DMS 273 treated with DMSO at 0.1 percent for 48 hours (cell line): Measurements from ENCODE around the gene PSKH1.

Experiments
- DNase-seq: peaks from one replicate; lab custom pipeline; 2025; lab: John Stamatoyannopoulos, UW

The PSKH1 gene

GRCh38 chr16:67868290-67868689, 24.8 kb upstream of the PSKH1 start:
- no peak for DNase-seq

- DNase-seq: no peak
Measured at GRCh38 chr16:67869653-67870052, 23.4 kb upstream of the PSKH1 start.

- no peak for DNase-seq
Measured at GRCh38 chr16:67871256-67871655, 21.8 kb upstream of the PSKH1 start.

GRCh38 chr16:67872131-67872630, 20.9 kb upstream of the PSKH1 start:
- no peak for DNase-seq

GRCh38 chr16:67872631-67873434, 20.2 kb upstream of the PSKH1 start, which contains the start of gene EDC4:
TSS of gene EDC4 (plus strand) at chr16:67873052. CDS start at chr16:67873262, 210 bp downstream.
- no peak for DNase-seq

GRCh38 chr16:67873435-67874370, 19.4 kb upstream of the PSKH1 start:
- no peak for DNase-seq

- DNase-seq: no peak
Measured at GRCh38 chr16:67874372-67874771, 18.7 kb upstream of the PSKH1 start.

GRCh38 chr16:67877064-67877463, 16.0 kb upstream of the PSKH1 start:
- no peak for DNase-seq

GRCh38 chr16:67878232-67878631, 14.8 kb upstream of the PSKH1 start:
- DNase-seq: no peak

GRCh38 chr16:67878846-67879245, 14.2 kb upstream of the PSKH1 start:
- no peak for DNase-seq

- no peak for DNase-seq
Measured at GRCh38 chr16:67879462-67879861, 13.6 kb upstream of the PSKH1 start.

GRCh38 chr16:67879936-67880335, 13.1 kb upstream of the PSKH1 start:
- DNase-seq: no peak

GRCh38 chr16:67880584-67880983, 12.5 kb upstream of the PSKH1 start:
- DNase-seq: no peak

GRCh38 chr16:67881621-67882161, 11.4 kb upstream of the PSKH1 start:
- DNase-seq: no peak

GRCh38 chr16:67882374-67883145, 10.5 kb upstream of the PSKH1 start:
- DNase-seq: no peak

GRCh38 chr16:67883146-67883871, 9.7 kb upstream of the PSKH1 start:
- DNase-seq: no peak

GRCh38 chr16:67883872-67884261, 9.2 kb upstream of the PSKH1 start:
- DNase-seq: no peak

- DNase-seq: peak; percentile 74
Measured at GRCh38 chr16:67884684-67885083, 8.4 kb upstream of the PSKH1 start, which contains the start of gene NRN1L. TSS of gene NRN1L (plus strand) at chr16:67884885. CDS start at chr16:67884904, 19 bp downstream.

- DNase-seq: no peak
Measured at GRCh38 chr16:67885545-67885944, 7.5 kb upstream of the PSKH1 start.

- DNase-seq: no peak
Measured at GRCh38 chr16:67885976-67886375, 7.1 kb upstream of the PSKH1 start.

- no peak for DNase-seq
Measured at GRCh38 chr16:67886387-67886786, 6.7 kb upstream of the PSKH1 start.
